Glomerular endothelial cell (primary cell): ENCODE results near the gene CFAP97D2. TPM values are rescaled to one million over a fixed set of nuclear protein-coding genes. Genes with fewer than 3 reads are reported as not detected.
"Not testable (repeated sequence)": the region's sequence is repeated elsewhere in the genome, so short reads cannot be mapped to it uniquely, and the experiment has no call there.

Source experiments
- DNase-seq: peaks from one replicate; pipeline ENCODE4 v3.0.0-alpha.2; 2011; ENCODE audit warnings: low read depth, low spot score; ENCODE audit errors: extremely low read depth
- total RNA-seq: library from RNA; depleted of rRNA; stranded (reverse); fragments of >200 nt; gene quantifications from 2 replicates; pipeline ENCODE4 v1.2.3, GENCODE V29; 2015

Gene CFAP97D2
- total RNA-seq, 1 donor from 2014 or later = not detected

GRCh38 chr13:114142640-114143490 lies 36.2 kb upstream of the CFAP97D2 start:
- no peak for DNase-seq

- no peak for DNase-seq
Measured at GRCh38 chr13:114143806-114144605, 35.1 kb upstream of the CFAP97D2 start.

GRCh38 chr13:114144606-114145244 lies 34.3 kb upstream of the CFAP97D2 start:
- DNase-seq = no peak

GRCh38 chr13:114145256-114145655 lies 33.8 kb upstream of the CFAP97D2 start:
- DNase-seq = no peak

- DNase-seq = no peak
Measured at GRCh38 chr13:114145722-114146121, 33.3 kb upstream of the CFAP97D2 start.

GRCh38 chr13:114146173-114146572 lies 32.9 kb upstream of the CFAP97D2 start:
- no peak for DNase-seq

- no peak for DNase-seq
Measured at GRCh38 chr13:114146629-114147028, 32.4 kb upstream of the CFAP97D2 start.

GRCh38 chr13:114147803-114148520 lies 31.1 kb upstream of the CFAP97D2 start:
- DNase-seq = no peak

- no peak for DNase-seq
Measured at GRCh38 chr13:114148521-114148855, 30.6 kb upstream of the CFAP97D2 start.

GRCh38 chr13:114148886-114149285 lies 30.2 kb upstream of the CFAP97D2 start:
- DNase-seq = not testable (repeated sequence)

- no peak for DNase-seq
Measured at GRCh38 chr13:114149774-114150740, 29.0 kb upstream of the CFAP97D2 start.

GRCh38 chr13:114151031-114151430 lies 28.0 kb upstream of the CFAP97D2 start:
- no peak for DNase-seq

- DNase-seq = no peak
Measured at GRCh38 chr13:114151565-114152284, 27.3 kb upstream of the CFAP97D2 start.

GRCh38 chr13:114152285-114152645 lies 26.8 kb upstream of the CFAP97D2 start:
- DNase-seq = no peak

GRCh38 chr13:114152831-114153371 lies 26.2 kb upstream of the CFAP97D2 start:
- DNase-seq = no peak

GRCh38 chr13:114153485-114154080 lies 25.5 kb upstream of the CFAP97D2 start:
- DNase-seq = no peak

- DNase-seq = no peak
Measured at GRCh38 chr13:114154476-114154875, 24.6 kb upstream of the CFAP97D2 start.

- DNase-seq = no peak
Measured at GRCh38 chr13:114155320-114155719, 23.7 kb upstream of the CFAP97D2 start.
